OCI-LY3 (cell line): ENCODE results near the gene SAE1.

ENCODE experiments used
- EZH2phosphoT487 ChIP-seq: fragments of 200-600 bp; shearing (Covaris generic); IDR thresholded peaks from 2 replicates; pipeline ENCODE4 v1.6.1; 2018; ENCODE audit warnings: antibody characterized with exemption, mixed run types, low read depth
- TF ChIP-seq, protein P1 (sequence below): fragments of 200-600, 300-600 bp; sonication (generic); IDR thresholded peaks from 2 replicates; pipeline ENCODE4 v1.5.1; 2014; ENCODE audit warnings: antibody characterized with exemption, low read length, low read depth

DNA sequence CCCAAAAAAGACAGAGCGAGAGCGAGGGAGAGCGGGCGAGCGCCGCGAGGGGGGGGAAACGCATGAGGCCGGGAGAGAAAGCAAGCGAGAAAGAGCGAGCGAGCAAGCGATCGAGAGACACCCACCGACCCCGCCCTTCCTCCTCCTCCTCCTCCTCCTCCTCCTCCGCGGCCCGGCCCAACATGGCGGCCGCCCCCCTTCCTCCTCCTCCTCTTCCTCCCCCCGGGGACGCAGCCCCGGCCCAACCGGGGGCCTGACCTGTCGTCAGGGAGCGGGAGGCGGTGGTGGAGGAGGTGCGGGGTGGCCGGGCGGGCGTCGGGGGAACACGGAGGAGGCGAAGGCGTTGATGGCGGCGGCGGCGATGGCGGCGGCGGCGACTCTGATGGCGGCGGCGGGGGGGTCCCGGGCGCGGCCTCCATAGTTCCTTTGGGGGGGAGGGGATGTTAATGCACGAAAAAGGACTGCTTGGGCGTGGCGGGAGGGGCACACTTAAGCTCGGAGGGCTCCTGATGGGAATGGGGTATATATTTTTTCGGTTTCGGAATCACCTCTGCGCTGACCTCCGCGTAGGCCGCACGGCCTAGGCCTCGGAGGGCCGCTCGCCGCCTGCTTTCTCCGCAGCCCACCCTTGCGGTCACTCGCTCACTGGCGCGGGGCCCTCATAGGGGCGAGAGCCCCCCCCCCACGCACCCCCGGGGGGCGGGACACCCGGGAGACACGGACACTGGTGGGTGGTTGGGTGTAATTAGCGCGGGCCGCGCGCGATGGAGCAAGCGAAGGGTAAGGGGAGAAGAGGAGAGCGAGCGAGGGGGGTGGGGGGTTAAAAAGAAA, 18.3 kb upstream of the SAE1 start:
- TF ChIP-seq, protein P1, sequence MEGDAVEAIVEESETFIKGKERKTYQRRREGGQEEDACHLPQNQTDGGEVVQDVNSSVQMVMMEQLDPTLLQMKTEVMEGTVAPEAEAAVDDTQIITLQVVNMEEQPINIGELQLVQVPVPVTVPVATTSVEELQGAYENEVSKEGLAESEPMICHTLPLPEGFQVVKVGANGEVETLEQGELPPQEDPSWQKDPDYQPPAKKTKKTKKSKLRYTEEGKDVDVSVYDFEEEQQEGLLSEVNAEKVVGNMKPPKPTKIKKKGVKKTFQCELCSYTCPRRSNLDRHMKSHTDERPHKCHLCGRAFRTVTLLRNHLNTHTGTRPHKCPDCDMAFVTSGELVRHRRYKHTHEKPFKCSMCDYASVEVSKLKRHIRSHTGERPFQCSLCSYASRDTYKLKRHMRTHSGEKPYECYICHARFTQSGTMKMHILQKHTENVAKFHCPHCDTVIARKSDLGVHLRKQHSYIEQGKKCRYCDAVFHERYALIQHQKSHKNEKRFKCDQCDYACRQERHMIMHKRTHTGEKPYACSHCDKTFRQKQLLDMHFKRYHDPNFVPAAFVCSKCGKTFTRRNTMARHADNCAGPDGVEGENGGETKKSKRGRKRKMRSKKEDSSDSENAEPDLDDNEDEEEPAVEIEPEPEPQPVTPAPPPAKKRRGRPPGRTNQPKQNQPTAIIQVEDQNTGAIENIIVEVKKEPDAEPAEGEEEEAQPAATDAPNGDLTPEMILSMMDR, result no peak
- TF ChIP-seq EZH2phosphoT487, result no peak
